AG10803 (cell line): Measurements from ENCODE around the gene SHLD1.

ENCODE experiments used
- DNase-seq: peaks from one replicate; pipeline ENCODE4 v3.0.0; 2010; ENCODE audit warnings: low read depth
- H3K4me3 ChIP-seq: 2 replicates; pipeline ENCODE4 v1.5.1; 2011; ENCODE audit warnings: mild to moderate bottlenecking, low read length, control low read depth
- CTCF ChIP-seq: conservative IDR thresholded peaks from 2 replicates; pipeline ENCODE4 v1.5.1; 2011; ENCODE audit warnings: mild to moderate bottlenecking, low read length, control low read depth, inconsistent platforms

SHLD1 gene

GRCh38 chr20:5808901-5809300, 58.7 kb downstream of the SHLD1 start:
- no peak for TF ChIP-seq CTCF
- no peak for DNase-seq

GRCh38 chr20:5809495-5809894, 59.3 kb downstream of the SHLD1 start:
- TF ChIP-seq CTCF: no peak
- DNase-seq: no peak
- H3K4me3 ChIP-seq: no peak overlapping the region

More at GRCh38 chr20:5808901-5809300, 58.7 kb downstream of the SHLD1 start:
- H3K4me3 ChIP-seq: no peak overlapping the region

- no peak for DNase-seq
- TF ChIP-seq CTCF: no peak
- no peak overlapping the region for H3K4me3 ChIP-seq
Measured at GRCh38 chr20:5810800-5811422, 60.7 kb downstream of the SHLD1 start.

- no peak overlapping the region for H3K4me3 ChIP-seq
- TF ChIP-seq CTCF: no peak
- no peak for DNase-seq
Measured at GRCh38 chr20:5811746-5812145, 61.5 kb downstream of the SHLD1 start.

GRCh38 chr20:5818346-5818681, 68.1 kb downstream of the SHLD1 start:
- no peak for DNase-seq
- no peak for TF ChIP-seq CTCF
- no peak overlapping the region for H3K4me3 ChIP-seq

GRCh38 chr20:5820738-5821137, 70.5 kb downstream of the SHLD1 start:
- H3K4me3 ChIP-seq: no peak overlapping the region
- TF ChIP-seq CTCF: no peak
- no peak for DNase-seq

- no peak overlapping the region for H3K4me3 ChIP-seq
- TF ChIP-seq CTCF: no peak
- DNase-seq: no peak
Measured at GRCh38 chr20:5821627-5822215, 71.5 kb downstream of the SHLD1 start.
